Stomach smooth muscle (tissue), 2 donors: Measurements from ENCODE around the gene TMEM237.

Experiments
- H3K27ac ChIP-seq: one replicate; pipeline ENCODE4 v1.7.0; 2013; ENCODE audit warnings: mild to moderate bottlenecking, low read length, inconsistent platforms
- H3K27me3 ChIP-seq, 2 donors: one replicate each; pipeline ENCODE4 v1.7.0; 2013; ENCODE audit warnings: low read length in 2 of 2; ENCODE audit not compliant: insufficient read depth in 2 of 2, control insufficient read depth in 1 of 2
- H3K36me3 ChIP-seq, 2 donors: one replicate each; pipeline ENCODE4 v1.7.0; 2013; ENCODE audit warnings: low read length in 2 of 2; ENCODE audit not compliant: control insufficient read depth in 2 of 2, insufficient read depth in 2 of 2
- H3K4me1 ChIP-seq: one replicate; pipeline ENCODE4 v1.7.0; 2013; ENCODE audit warnings: low read length; ENCODE audit not compliant: control insufficient read depth, insufficient read depth
- H3K4me3 ChIP-seq, 2 donors: one replicate each; pipeline ENCODE4 v1.7.0; 2013; ENCODE audit warnings: low read length in 2 of 2
- H3K9ac ChIP-seq, 2 donors: one replicate each; pipeline ENCODE4 v1.7.0; 2013; ENCODE audit warnings: low read length in 2 of 2, mild to moderate bottlenecking in 1 of 2
- H3K9me3 ChIP-seq, 2 donors: one replicate each; pipeline ENCODE4 v1.7.0; 2013; ENCODE audit warnings: low read length in 2 of 2; ENCODE audit not compliant: control insufficient read depth in 2 of 2
- donor health status: healthy.
- donor health status: Pancreatic carcinoma.

Gene TMEM237

DNA sequence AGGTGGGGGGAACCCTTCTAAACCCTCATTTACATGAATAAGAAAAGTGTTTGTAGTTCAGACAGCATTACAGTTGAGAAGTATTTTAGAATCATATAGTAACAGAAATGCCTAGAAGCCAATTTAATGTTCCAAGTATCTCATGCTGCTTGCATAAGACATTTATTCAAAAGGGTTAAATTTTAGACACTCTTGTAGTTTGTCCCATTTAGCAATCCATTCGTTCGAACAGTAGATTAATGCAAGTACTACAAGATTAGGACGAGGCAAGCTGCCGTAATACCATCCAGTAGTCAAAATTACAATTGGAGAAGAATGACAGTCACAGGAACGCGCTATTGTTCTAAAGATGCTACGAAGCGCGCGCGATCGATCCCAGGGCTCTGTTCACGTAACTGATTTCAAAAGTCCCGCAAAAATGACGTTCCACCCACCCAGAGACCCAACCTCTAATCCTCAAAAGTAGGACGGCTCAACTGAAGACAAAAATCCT, 1.2 kb downstream of the TMEM237 start:
- peak overlapping the region; percentile 94 to 96 for H3K9ac ChIP-seq
- peaks cover 4% of the 10 kb centered on the region for H3K4me1 ChIP-seq
- peak overlapping the region; percentile 88 for H3K27ac ChIP-seq
- no peaks in the 10 kb centered on the region for H3K27me3 ChIP-seq
- no peaks in the 10 kb centered on the region for H3K9me3 ChIP-seq
- peak overlapping the region; percentile 70 to 93 for H3K4me3 ChIP-seq
- peaks cover 3 to 6% of the 10 kb centered on the region in 2 donors for H3K36me3 ChIP-seq

DNA sequence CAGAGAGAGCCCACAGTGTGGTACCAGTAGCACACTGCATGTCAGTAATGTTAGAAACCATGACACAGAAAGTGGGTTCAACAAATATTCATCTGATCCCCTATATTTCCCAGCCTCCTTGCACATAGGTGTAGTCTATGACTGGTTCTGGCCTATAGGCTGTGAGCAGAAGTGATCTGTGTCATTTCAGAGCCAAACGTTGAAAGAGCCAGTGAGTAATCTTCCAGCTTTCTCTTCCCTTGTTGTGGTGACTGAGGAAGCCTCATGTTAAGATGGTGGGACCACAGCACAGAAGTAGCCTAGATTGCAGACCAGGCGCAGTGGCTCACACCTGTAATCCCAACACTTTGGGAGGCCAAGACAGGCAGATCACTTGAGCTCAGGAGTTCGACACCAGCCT, 4.1 kb downstream of the TMEM237 start:
- H3K36me3 ChIP-seq = peaks cover 11 to 18% of the 10 kb centered on the region in 2 donors
- no peak overlapping the region for H3K4me3 ChIP-seq
- no peaks in the 10 kb centered on the region for H3K9me3 ChIP-seq
- H3K27me3 ChIP-seq = no peaks in the 10 kb centered on the region
- no peak overlapping the region for H3K9ac ChIP-seq
- no peak overlapping the region for H3K27ac ChIP-seq
- H3K4me1 ChIP-seq = peaks cover 4% of the 10 kb centered on the region

DNA sequence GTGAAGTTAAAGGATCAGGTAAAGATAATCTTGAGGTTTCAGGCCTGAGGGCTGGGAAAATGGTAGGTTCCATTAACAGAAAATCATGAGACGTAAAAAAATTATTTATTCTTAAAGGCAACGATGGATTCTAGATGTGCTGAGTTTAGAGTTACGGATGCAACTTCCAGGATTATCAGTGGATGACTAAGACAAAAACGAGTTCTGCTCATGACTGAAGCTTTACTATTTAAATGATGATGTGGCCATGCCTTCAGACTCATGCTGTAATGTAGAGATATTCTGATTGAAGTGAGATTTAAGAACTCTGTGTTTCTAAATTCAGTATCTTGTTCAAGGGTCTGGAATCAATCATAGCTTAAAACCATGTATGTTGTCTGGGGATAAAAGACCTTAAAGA, 5.0 kb downstream of the TMEM237 start:
- peaks cover 18 to 21% of the 10 kb centered on the region in 2 donors for H3K36me3 ChIP-seq
- no peak overlapping the region for H3K27ac ChIP-seq
- no peak overlapping the region for H3K4me3 ChIP-seq
- H3K9ac ChIP-seq = no peak overlapping the region
- H3K9me3 ChIP-seq = no peaks in the 10 kb centered on the region
- H3K27me3 ChIP-seq = no peaks in the 10 kb centered on the region
- peaks cover under 1% of the 10 kb centered on the region for H3K4me1 ChIP-seq

DNA sequence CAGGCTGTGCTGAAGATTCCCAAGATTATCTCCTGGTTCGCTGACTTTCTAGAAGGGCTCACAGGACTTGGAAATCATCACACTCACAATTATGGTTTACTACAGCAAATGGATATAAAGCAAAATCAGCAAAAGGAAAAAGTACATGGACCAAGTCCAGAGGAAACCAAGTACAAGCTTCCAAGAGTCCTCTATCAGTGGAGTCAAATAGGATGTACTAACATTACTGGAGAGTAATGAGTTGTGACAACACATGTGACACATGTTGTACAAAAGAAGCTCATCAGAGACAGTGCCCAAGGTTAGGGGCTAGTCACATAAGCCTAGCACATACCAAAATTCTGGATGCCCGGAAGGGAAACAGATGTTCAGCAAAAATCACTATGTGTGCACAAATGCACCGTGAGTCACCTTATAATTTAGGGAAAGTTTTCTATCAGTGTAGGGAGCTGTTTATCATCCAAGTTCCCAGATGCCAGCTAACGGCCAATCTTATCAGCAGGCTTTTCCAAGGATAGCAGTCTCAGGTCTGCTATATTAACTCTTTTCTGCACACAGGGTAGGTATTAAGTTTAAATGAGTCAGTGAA, 9.5 kb downstream of the TMEM237 start:
- H3K4me1 ChIP-seq = no peaks in the 10 kb centered on the region
- H3K27ac ChIP-seq = no peak overlapping the region
- no peaks in the 10 kb centered on the region for H3K27me3 ChIP-seq
- no peak overlapping the region for H3K4me3 ChIP-seq
- H3K9me3 ChIP-seq = no peaks in the 10 kb centered on the region
- peaks cover 38 to 42% of the 10 kb centered on the region in 2 donors for H3K36me3 ChIP-seq
- no peak overlapping the region for H3K9ac ChIP-seq

DNA sequence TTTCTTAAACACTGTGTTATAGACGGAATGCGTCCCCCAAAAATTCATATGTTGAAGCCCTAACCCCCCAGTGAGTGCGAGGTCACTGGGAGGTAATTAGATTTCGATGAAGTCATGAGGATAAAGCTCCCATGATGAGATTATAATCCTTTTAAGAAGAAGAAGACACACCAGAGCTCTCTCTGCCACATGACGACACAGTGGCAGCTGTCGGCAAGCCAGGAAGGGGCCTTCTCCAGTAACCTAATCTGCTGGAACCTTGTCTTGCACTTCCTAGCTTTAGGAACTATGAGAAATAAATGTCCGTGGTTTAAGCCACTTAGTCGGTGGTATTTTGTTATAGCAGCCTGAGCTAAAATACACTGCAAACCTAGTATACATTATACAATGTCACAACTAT, 12.3 kb downstream of the TMEM237 start:
- Histone ChIP-seq H3K9me3 (no peaks in the 10 kb centered on the region), H3K27me3 (no peaks in the 10 kb centered on the region), H3K4me3 (no peak overlapping the region), H3K9ac (no peak overlapping the region), H3K27ac (no peak overlapping the region), H3K4me1 (no peaks in the 10 kb centered on the region), H3K36me3 (peaks cover 32 to 41% of the 10 kb centered on the region in 2 donors)

DNA sequence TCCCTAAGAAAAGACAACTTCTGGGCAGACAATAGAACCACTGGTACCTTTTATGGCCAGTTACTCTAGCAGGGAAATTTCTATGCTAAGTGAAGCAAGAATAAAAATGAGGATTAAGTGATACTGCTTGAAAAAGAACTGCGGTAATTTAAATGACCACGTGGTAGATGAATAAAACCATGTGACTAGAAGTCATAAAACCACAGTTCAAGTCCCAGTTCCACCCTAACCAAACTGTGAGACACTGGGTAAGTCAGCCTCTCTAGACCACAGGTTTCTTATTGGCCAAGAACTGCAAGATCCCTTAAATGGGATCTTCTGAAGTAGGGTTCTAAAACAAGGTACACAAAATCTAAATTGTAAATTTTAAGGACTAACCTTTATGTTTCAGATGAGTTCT, 12.7 kb downstream of the TMEM237 start:
- Histone ChIP-seq H3K9ac (no peak overlapping the region), H3K27me3 (no peaks in the 10 kb centered on the region), H3K36me3 (peaks cover 32 to 40% of the 10 kb centered on the region in 2 donors)

DNA sequence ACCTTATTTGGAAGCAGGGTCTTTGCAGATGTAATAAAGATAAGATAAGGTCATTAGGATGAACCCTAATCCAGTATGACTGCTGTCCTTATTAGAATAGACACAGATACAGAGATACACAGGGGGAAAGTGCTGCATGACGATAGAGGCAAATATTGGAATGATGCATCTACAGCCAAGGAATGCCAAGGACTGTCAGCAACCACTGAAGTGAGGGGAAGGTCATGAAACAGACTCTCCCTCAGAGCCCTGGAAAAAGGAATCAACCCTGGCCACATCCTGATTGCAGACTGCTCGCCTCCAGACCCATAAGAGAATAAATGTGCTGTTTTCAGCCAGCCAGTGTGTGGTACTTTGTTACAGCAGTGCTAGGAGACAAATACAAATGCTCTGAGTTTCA, 14.8 kb downstream of the TMEM237 start:
- Histone ChIP-seq H3K9me3 (no peaks in the 10 kb centered on the region), H3K9ac (no peak overlapping the region), H3K4me3 (no peak overlapping the region), H3K36me3 (peaks cover 27 to 32% of the 10 kb centered on the region in 2 donors), H3K27me3 (no peaks in the 10 kb centered on the region), H3K4me1 (no peaks in the 10 kb centered on the region), H3K27ac (no peak overlapping the region)

More for the DNA sequence above, 12.7 kb downstream of the TMEM237 start:
- no peaks in the 10 kb centered on the region for H3K4me1 ChIP-seq
- no peak overlapping the region for H3K4me3 ChIP-seq
- no peak overlapping the region for H3K27ac ChIP-seq
- H3K9me3 ChIP-seq = no peaks in the 10 kb centered on the region

DNA sequence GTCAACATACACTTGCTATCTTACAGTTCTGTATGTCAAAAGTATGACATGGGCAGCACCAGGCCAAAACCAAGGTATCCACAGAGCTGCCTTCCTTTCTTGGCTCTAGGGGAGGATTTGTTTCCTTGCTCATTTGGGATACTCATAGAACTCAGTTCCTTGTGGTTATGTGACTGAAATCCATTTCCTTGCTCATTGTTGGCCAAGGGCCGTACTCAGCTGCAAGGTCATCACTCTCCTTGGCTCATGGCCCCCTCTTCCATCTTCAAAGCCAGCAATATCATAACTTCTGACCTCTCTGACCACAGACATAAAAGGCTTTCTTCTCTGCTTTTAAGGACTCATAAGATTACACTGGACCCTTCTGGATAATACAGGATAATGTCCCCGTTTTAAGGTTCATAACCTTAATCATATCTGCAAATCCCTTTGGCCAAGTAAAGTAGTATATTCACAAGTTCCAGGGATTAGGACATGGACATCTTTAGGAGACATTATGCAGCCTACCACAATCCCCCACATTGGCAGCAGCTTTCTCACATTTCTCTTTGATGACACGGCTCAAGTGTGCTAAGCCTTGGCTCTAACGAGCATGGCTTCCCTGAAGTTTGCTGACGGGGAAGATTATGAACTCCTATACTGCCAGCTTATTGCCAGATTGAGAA, 20.9 kb downstream of the TMEM237 start:
- H3K9ac ChIP-seq = no peak overlapping the region
- H3K9me3 ChIP-seq = no peaks in the 10 kb centered on the region
- H3K4me1 ChIP-seq = no peaks in the 10 kb centered on the region
- H3K27ac ChIP-seq = no peak overlapping the region
- H3K4me3 ChIP-seq = no peak overlapping the region
- peaks cover 3 to 8% of the 10 kb centered on the region in 2 donors for H3K36me3 ChIP-seq
- no peaks in the 10 kb centered on the region for H3K27me3 ChIP-seq

DNA sequence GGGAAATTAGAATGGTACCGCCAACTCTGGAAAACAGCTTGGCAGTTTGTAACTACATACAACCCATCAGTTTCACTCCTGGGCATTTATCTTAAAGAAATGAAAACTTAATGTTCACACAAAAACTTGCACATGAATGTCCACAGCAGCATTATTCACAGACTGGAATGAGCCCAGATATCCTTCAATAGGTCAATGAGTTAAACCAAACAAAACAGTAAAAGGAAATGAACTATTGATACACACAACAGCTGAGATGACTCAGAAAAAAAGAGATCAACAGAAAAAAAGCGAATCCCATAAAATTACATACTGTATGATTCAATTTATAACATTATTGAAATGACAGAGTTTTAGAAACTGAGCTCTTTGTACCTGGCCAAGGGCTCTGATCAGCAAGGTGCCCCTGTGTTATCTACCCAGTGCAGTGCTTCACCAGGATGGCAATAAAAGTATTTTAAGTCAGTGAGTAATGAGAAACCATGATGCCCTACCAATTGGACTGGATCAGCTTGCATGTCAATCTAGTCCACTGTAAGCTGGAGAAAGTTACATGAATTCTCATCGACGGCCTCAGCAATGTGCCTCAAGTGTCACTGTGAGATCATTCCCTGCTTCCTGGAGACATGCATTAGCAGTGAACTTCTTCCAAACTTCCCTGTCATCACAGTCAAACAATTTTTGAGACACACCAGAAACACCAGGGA, 21.9 kb downstream of the TMEM237 start:
- H3K9ac ChIP-seq = no peak overlapping the region
- H3K4me1 ChIP-seq = no peaks in the 10 kb centered on the region
- H3K36me3 ChIP-seq = peaks cover 3 to 8% of the 10 kb centered on the region in 2 donors
- no peaks in the 10 kb centered on the region for H3K27me3 ChIP-seq
- H3K4me3 ChIP-seq = no peak overlapping the region
- H3K9me3 ChIP-seq = no peaks in the 10 kb centered on the region
- H3K27ac ChIP-seq = no peak overlapping the region

DNA sequence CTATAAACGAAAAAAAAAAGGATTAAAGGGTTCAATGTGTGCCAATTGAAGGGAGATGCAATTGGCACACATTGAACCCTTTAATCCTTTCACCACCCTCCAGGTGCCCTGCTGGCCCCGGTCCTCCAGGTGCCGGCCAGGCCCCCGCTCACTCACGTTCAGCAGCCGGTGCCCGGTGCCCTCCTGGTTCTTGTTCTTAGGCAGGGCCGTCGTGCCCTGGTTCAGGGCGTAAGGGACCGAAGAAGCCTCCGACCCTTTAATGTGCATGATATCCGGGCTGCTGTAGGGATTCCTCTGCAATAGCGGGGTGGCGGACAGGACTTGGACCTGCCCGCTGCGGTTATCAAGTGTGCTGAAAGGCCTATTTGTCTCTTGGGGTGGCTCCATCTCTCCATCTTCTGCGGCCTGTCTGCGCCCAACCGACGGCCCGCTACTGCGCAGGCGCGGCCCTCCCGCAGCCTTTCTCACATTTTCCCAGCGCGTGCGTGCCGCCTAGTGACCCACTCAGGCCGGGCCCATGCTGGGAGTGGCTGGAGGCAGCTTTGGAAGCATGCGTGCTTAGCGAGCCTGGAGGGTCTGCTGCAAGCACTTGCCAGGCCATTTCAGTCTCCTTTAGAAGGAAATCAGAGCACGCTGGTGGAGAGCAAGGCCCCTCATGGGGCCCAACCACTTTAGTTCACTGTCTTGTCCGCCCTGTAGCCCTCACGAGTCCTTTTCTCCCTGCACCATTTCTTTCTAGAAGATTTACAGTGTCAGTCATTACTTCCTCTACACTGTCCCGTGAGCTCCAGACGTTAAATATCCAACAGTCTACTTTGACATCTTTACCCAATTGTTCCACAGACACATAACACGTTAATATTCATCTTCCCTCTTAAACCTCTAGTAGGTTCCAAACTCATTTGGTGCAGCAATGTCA, 24.3 kb downstream of the TMEM237 start:
- H3K4me3 ChIP-seq = peak overlapping the region in 1 of 2 donors; percentile 57
- peaks cover 0 to 6% of the 10 kb centered on the region in 2 donors for H3K36me3 ChIP-seq
- H3K9me3 ChIP-seq = no peaks in the 10 kb centered on the region
- no peaks in the 10 kb centered on the region for H3K27me3 ChIP-seq
- no peak overlapping the region for H3K27ac ChIP-seq
- H3K4me1 ChIP-seq = no peaks in the 10 kb centered on the region
- H3K9ac ChIP-seq = no peak overlapping the region
